Prostate gland (tissue), 2 donors: ENCODE measurements around the gene POTEF. TPM values are rescaled to one million over a fixed set of nuclear protein-coding genes. Genes with fewer than 3 reads are reported as not detected.
"Not testable (repeated sequence)": the region's sequence is repeated elsewhere in the genome, so short reads cannot be mapped to it uniquely, and the experiment has no call there.

Experiments
- DNase-seq: peaks from one replicate; pipeline ENCODE4 v3.0.0-alpha.2; 2019; ENCODE audit warnings: low spot score
- H3K27ac ChIP-seq, 2 donors: fragments of 200-600 bp; sonication (generic); 2 replicates each; pipeline ENCODE4 v1.5.1; 2017 to 2019
- H3K27me3 ChIP-seq: fragments of 200-600 bp; sonication (generic); replicated peaks from 2 replicates; pipeline ENCODE4 v1.5.1; 2019; ENCODE audit not compliant: insufficient read depth
- H3K36me3 ChIP-seq, 2 donors: fragments of 200-600 bp; sonication (generic); 1 replicate in 1 of 2; 2 replicates in 1 of 2; pipeline versions ENCODE4 v1.5.1 to v1.8.1; 2017 to 2019
- H3K4me1 ChIP-seq: fragments of 200-600 bp; sonication (generic); replicated peaks from 2 replicates; pipeline ENCODE4 v1.5.1; 2019
- H3K4me3 ChIP-seq, 2 donors: fragments of 200-600 bp; sonication (generic); 2 replicates each; pipeline ENCODE4 v1.5.1; 2017 to 2019
- H3K9me3 ChIP-seq: fragments of 200-600 bp; sonication (generic); 2 replicates; pipeline ENCODE4 v1.5.1; 2017
- CTCF ChIP-seq, 4 experiments: fragments of 200-600 bp in 2 of 4; fragments of 450-650 bp in 2 of 4; sonication (generic) in 2 of 4; IDR thresholded peaks; 1 replicate in 3 of 4; 2 replicates in 1 of 4; pipeline ENCODE4 v1.5.1; 2016 to 2019; ENCODE audit warnings: antibody characterized with exemption in 4 of 4, mild to moderate bottlenecking in 2 of 4, moderate library complexity in 2 of 4
- POLR2A ChIP-seq: fragments of 450-650 bp; IDR thresholded peaks from one replicate; pipeline ENCODE4 v1.6.1; 2016; ENCODE audit warnings: antibody characterized with exemption, mild to moderate bottlenecking
- POLR2AphosphoS5 ChIP-seq: sonication (generic); formaldehyde crosslinking; IDR thresholded peaks from one replicate; pipeline ENCODE4 v1.6.1; 2017; ENCODE audit warnings: antibody characterized with exemption
- WGBS: methylation state at CpG from one replicate; pipeline ENCODE4 v1.1.5; 2018; 5-methylcytosine and 5-hydroxymethylcytosine counted together
- intact Hi-C: fragments of 100-400 bp; cut with DNase I; formaldehyde crosslinking; loops from one replicate; pipeline ENCODE4 v1.14.2; 2022
- total RNA-seq, 2 donors: library from RNA; depleted of rRNA; stranded (reverse); fragments of >200 nt; gene quantifications; one replicate each; pipeline ENCODE4 v1.1.0, GENCODE V29; 2016

The POTEF gene
- total RNA-seq, 2 donors from 2014 or later = 2.5 to 14.5 TPM

GRCh38 chr2:130150181-130151144 is 21.4 kb upstream of the POTEF start:
- no peak for TF ChIP-seq POLR2AphosphoS5
- TF ChIP-seq POLR2A = no peak
- no peak for TF ChIP-seq CTCF (IDR thresholded peaks at IDR 0.05)
- Histone ChIP-seq H3K27me3 (no peaks in the 10 kb centered on the region), H3K4me1 (no peaks in the 10 kb centered on the region), H3K27ac (no peak overlapping the region), H3K9me3 (no peaks in the 10 kb centered on the region), H3K36me3 (no peaks in the 10 kb centered on the region), H3K4me3 (no peak overlapping the region)
- no peak for DNase-seq
- WGBS = 91% methylated on average over 23 of the region's 23 CpGs
- intact Hi-C loops = no loop called here

- H3K4me3 ChIP-seq, H3K4me1 ChIP-seq, H3K36me3 ChIP-seq, H3K27me3 ChIP-seq, H3K9me3 ChIP-seq, intact Hi-C loops, DNase-seq, H3K27ac ChIP-seq: not testable (repeated sequence)
- WGBS = 33% methylated on average over 6 of the region's 6 CpGs
Observed at GRCh38 chr2:130148515-130148914, 19.5 kb upstream of the POTEF start.

- H3K9me3 ChIP-seq, H3K4me1 ChIP-seq, H3K27me3 ChIP-seq, intact Hi-C loops, H3K36me3 ChIP-seq: not testable (repeated sequence)
- DNase-seq = peak; percentile 43
- peak within 1 kb of the TSS in 1 of 2 donors; percentile 45 for H3K27ac ChIP-seq
- peak within 1 kb of the TSS; percentile 23 to 27 for H3K4me3 ChIP-seq
- 7% methylated on average over 30 of the region's 30 CpGs for WGBS
Observed at GRCh38 chr2:130145006-130145414, 16.0 kb upstream of the POTEF start, which contains the start of gene CCDC74B. CCDC74B (minus strand) TSS chr2:130145112; CDS start chr2:130144996, 116 bp downstream.

- H3K4me1 ChIP-seq, intact Hi-C loops, H3K27me3 ChIP-seq, H3K36me3 ChIP-seq, H3K27ac ChIP-seq, H3K9me3 ChIP-seq: not testable (repeated sequence)
- peak; percentile 2 for DNase-seq
- 39% methylated on average over 23 of the region's 28 CpGs for WGBS
- peak overlapping the region in 1 of 2 donors; percentile 27 for H3K4me3 ChIP-seq
Observed at GRCh38 chr2:130143266-130144039, 14.4 kb upstream of the POTEF start.

- WGBS = 92% methylated on average over 9 of the region's 13 CpGs
- H3K27me3 ChIP-seq, H3K36me3 ChIP-seq, intact Hi-C loops, H3K4me1 ChIP-seq, H3K4me3 ChIP-seq, H3K9me3 ChIP-seq, H3K27ac ChIP-seq: not testable (repeated sequence)
- peak; percentile 2 for DNase-seq
Observed at GRCh38 chr2:130142396-130143265, 13.6 kb upstream of the POTEF start.

- H3K9me3 ChIP-seq, DNase-seq, H3K4me3 ChIP-seq, H3K27ac ChIP-seq, H3K36me3 ChIP-seq, H3K27me3 ChIP-seq, H3K4me1 ChIP-seq, intact Hi-C loops: not testable (repeated sequence)
- 95% methylated on average over 7 of the region's 22 CpGs for WGBS
Observed at GRCh38 chr2:130141645-130142370, 12.8 kb upstream of the POTEF start.

- intact Hi-C loops, H3K27ac ChIP-seq, DNase-seq: not testable (repeated sequence)
Observed at GRCh38 chr2:130141002-130141401, 12.0 kb upstream of the POTEF start.

GRCh38 chr2:130140516-130140915 is 11.5 kb upstream of the POTEF start:
- H3K36me3 ChIP-seq, H3K27me3 ChIP-seq, DNase-seq, H3K4me3 ChIP-seq, H3K4me1 ChIP-seq, H3K9me3 ChIP-seq, H3K27ac ChIP-seq, intact Hi-C loops: not testable (repeated sequence)
- 100% methylated on average over 1 of the region's 7 CpGs for WGBS

More at GRCh38 chr2:130141002-130141401, 12.0 kb upstream of the POTEF start:
- not testable (repeated sequence) for H3K9me3 ChIP-seq, H3K4me3 ChIP-seq, H3K27me3 ChIP-seq, H3K4me1 ChIP-seq, H3K36me3 ChIP-seq
- WGBS = 100% methylated on average over 3 of the region's 6 CpGs

GRCh38 chr2:130139331-130140280 is 10.6 kb upstream of the POTEF start:
- H3K9me3 ChIP-seq, intact Hi-C loops, H3K4me3 ChIP-seq, H3K4me1 ChIP-seq, H3K36me3 ChIP-seq, H3K27me3 ChIP-seq, DNase-seq, H3K27ac ChIP-seq: not testable (repeated sequence)
- WGBS = 75% methylated on average over 28 of the region's 30 CpGs
